ENCODE results near the gene ANKRD23.

DNA sequence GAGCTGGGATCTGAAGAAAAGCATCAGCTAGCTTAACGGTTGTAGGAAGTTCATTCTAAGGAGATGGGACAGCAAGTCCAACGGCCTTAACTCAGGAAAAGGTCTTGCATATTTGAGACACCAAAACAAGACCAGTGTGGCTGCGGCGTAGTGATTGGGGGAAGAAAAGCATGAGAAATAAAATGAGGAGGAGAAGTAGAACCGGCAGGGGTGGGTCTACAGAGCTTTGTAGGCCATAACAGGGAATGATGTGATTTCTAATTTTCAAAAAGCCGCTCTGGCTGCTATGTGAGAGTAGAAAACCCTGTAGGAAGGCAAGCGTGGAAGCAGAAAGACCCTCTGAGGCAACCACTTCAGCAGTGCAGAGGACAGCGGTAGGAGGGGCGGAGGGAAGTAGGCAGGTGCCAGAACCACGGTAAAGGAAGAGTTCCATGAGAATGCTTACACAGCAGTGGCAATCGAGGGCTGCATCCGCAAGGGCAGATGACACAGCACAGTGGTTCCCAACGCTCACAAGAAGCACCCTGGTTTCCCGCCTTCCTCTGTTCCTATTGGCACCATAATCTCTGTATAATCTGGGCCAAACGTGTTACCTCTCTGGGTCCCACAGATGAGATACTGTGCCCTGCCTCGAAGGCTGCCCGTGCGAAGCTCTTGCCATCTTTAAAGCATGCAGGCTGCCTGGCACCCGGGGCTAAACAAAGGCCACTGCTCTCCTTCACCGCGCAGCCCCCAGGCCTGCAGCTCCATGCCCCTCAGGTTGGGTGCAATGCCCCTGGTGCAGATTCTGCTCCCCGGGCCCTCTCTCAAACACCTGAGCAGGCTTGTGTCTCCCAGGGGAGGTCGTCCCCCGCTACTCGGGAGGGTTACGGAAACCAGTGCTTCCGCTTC is 13.2 kb upstream of the ANKRD23 start:
- TF ChIP-seq, protein P1, sequence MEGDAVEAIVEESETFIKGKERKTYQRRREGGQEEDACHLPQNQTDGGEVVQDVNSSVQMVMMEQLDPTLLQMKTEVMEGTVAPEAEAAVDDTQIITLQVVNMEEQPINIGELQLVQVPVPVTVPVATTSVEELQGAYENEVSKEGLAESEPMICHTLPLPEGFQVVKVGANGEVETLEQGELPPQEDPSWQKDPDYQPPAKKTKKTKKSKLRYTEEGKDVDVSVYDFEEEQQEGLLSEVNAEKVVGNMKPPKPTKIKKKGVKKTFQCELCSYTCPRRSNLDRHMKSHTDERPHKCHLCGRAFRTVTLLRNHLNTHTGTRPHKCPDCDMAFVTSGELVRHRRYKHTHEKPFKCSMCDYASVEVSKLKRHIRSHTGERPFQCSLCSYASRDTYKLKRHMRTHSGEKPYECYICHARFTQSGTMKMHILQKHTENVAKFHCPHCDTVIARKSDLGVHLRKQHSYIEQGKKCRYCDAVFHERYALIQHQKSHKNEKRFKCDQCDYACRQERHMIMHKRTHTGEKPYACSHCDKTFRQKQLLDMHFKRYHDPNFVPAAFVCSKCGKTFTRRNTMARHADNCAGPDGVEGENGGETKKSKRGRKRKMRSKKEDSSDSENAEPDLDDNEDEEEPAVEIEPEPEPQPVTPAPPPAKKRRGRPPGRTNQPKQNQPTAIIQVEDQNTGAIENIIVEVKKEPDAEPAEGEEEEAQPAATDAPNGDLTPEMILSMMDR (IDR thresholded peaks at IDR 0.05; ENCODE audit: low read length), result no peak
- TF ChIP-seq EZH2phosphoT487 (IDR thresholded peaks at IDR 0.05; ENCODE audit: low read length), result no peak
- TF ChIP-seq EZH2 (optimal IDR thresholded peaks at IDR 0.05; ENCODE audit: low read depth, low read length), result no peak
